HG03159 (cell line): ENCODE data around the gene FBXO41.

Experiments used
- ATAC-seq: cut with Tn5 transposase; IDR thresholded peaks from one replicate; pipeline ENCODE4 v1.9.1; 2021; ENCODE audit warnings: mild to moderate bottlenecking, moderate library complexity; ENCODE audit not compliant: unreplicated experiment

Gene FBXO41, protein sequence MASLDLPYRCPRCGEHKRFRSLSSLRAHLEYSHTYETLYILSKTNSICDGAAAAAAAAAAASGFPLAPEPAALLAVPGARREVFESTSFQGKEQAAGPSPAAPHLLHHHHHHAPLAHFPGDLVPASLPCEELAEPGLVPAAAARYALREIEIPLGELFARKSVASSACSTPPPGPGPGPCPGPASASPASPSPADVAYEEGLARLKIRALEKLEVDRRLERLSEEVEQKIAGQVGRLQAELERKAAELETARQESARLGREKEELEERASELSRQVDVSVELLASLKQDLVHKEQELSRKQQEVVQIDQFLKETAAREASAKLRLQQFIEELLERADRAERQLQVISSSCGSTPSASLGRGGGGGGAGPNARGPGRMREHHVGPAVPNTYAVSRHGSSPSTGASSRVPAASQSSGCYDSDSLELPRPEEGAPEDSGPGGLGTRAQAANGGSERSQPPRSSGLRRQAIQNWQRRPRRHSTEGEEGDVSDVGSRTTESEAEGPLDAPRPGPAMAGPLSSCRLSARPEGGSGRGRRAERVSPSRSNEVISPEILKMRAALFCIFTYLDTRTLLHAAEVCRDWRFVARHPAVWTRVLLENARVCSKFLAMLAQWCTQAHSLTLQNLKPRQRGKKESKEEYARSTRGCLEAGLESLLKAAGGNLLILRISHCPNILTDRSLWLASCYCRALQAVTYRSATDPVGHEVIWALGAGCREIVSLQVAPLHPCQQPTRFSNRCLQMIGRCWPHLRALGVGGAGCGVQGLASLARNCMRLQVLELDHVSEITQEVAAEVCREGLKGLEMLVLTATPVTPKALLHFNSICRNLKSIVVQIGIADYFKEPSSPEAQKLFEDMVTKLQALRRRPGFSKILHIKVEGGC

GRCh38 chr2:73284296-73285158 is at the start of gene FBXO41:
FBXO41 (minus strand) TSS chr2:73284478; CDS start chr2:73269630, 14,848 bp downstream.
- ATAC-seq: peak; percentile 65

DNA sequence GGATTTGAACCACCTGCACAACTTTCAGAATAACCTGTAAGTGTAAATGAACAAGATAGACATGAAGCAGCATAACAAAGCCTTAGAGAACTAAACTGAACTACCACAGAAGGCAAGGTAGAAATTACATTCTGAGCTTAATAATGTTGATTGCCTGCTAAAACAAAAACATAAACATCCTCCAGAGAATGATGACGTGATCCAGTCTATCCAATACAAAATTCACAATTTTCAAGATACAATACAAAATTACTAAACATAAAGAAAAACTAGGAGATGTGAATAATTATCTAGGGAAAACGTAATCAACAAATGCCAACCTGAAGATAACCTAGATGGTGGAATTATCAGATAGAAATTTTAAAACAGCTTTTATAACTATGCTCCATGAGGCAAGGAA is 49.8 kb upstream of the FBXO41 start:
- no peak for ATAC-seq

- no peak for ATAC-seq
Measured at GRCh38 chr2:73333564-73333963, 49.3 kb upstream of the FBXO41 start.

- ATAC-seq: no peak
Measured at GRCh38 chr2:73324126-73324725, 39.9 kb upstream of the FBXO41 start.

GRCh38 chr2:73323551-73323950 is 39.3 kb upstream of the FBXO41 start:
- ATAC-seq: no peak

DNA sequence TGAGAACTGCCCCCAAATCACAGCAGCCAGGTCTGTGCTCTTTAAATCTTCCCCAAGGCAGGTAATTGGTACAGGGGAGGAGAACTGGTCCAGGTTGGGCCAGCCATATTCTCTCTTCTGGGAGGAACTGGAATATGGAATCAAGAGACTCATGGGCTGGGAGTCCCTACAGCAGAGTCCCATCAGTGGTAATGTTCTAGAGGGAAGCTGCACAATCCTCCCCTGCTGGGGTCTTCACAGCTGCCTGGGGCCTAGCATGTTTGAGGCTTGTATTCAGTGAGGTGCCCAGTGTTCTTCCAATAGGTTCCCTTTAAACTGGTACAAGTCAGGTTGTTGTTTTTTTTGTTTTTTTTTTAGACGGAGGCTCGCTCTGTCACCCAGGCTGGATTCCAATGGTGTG is 30.2 kb upstream of the FBXO41 start:
- no peak for ATAC-seq

DNA sequence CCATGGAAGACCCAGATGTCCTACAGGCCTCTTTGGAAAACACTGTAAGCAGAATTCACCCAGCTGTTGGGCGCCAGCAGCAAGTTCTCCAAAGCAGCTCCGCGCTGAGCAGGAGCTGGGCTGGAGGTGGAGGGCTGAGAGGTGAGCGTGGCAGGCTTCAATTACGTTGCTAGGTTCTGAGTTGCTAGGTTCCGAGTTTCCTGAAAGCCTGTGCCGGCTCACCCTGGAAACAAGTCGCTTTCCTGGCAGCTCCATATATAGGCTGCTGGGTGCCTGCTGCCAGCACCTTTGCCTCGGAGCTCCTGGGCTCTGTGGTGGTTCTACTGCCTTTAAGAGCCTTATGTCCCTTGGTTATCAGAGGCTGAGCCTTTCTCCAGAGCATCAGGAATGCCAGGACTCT is 23.4 kb upstream of the FBXO41 start:
- ATAC-seq: no peak

- no peak for ATAC-seq
Measured at GRCh38 chr2:73301636-73302035, 17.4 kb upstream of the FBXO41 start.

- no peak for ATAC-seq
Measured at GRCh38 chr2:73300926-73301325, 16.6 kb upstream of the FBXO41 start.

DNA sequence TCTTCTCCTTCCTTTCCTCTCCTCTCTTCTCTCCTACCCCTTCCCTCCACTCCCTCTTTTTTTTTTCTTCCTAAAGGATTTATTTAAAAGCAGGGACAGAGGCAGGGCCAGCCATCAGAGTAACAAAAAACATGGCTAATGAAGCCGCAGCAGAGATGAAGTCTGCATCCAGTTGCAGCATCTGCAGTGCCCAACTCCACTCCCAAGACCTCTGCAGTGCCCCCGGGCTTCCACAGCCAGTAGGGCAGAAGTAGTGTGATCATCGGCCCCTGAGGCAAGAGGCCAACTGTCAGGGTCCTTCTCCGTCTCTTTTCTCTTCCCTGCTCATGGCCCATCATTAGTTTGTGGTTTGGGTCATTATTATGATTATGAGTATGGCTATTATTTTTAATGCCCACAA is 13.3 kb upstream of the FBXO41 start:
- ATAC-seq: no peak

GRCh38 chr2:73297151-73297559 is 12.9 kb upstream of the FBXO41 start:
- ATAC-seq: no peak

DNA sequence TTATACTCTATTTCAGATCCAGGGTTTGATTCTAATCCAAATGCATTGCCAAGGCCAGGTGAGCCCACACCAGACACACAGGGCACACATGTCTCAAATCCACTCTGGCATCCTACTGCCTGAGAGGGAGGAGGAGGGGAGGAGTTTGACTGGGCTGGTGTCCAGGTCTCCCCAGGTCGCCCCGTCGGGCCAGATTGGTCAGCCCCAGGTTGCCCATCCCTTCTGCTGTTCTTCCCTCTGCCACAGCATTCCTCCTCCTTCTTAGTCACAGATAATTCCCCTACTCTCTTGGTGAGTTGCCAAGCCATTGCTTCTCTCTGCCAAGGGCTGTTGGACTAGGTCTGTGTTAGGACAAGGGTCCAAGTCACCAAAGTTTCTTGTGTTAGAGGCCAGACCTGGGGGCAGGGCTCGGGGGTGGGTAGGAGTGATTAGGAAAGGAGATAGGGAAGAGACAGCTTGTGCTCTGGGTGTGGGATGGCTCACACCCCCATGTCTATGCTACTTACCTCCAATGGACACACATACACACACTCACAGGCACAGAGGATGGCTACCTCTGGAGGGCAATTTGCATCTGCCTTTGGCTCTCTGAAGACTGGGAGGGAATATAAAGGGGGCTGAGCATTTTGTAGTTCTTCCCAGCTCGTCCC is 11.6 kb upstream of the FBXO41 start:
- no peak for ATAC-seq

DNA sequence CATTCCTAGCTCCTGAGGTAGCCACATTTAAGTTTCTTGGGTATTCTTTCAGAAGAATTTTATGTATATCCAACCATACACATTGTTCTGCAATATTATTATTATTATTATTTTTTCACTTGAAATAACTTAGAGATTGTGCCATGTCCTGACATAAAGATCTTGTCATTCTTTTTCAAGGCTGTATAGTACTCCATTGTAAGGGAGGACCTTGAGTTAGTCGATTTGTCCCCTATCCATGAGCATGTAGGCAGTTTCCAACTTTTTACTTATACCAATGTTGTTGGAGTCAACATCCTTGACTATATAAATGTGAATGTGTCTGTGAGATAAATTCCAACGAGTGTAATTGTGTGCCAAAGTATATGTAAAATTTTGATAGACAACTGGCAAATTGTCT is 10.0 kb upstream of the FBXO41 start:
- no peak for ATAC-seq

DNA sequence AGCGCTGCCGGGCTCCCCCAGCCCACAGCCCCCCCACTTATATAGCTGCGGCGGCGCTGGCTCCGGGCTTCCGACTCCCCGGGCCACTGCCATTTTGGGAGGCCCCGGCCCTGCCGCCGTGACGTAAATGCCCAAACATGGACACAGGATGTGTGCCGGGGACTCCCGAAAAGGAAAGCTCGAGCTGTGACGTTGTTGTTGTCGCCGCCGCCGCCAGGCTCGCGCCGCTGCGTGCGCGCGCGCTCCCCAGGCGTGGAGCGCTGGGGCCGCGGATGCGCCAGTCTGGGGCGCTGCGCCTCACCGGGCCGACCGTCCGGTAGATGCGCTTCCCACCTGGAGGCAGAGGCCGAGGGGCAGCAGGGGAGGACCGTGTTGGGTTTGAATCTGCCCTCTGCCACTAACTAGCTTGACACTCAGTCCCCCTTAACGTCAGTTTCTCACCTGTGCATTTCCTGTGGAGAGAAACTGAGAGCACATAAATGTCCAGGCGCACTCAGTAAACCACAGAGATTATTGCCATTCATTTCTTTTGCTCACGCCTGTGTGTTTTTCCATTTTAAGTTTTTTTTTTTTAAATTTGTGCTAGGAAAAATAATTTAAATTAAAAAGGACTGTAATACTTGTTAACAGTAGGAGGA is 9.4 kb upstream of the FBXO41 start, which contains the start of gene EGR4:
Gene EGR4, minus strand, starts transcription at position 15 of the 638 bp plus-strand sequence. CDS start 231 bp downstream, outside the sequence.
- peak; percentile 87 for ATAC-seq

- ATAC-seq: no peak
Measured at GRCh38 chr2:73292906-73293533, 8.7 kb upstream of the FBXO41 start.

- no peak for ATAC-seq
Measured at GRCh38 chr2:73292316-73292905, 8.1 kb upstream of the FBXO41 start.

GRCh38 chr2:73291461-73292315 is 7.4 kb upstream of the FBXO41 start:
- ATAC-seq: no peak

DNA sequence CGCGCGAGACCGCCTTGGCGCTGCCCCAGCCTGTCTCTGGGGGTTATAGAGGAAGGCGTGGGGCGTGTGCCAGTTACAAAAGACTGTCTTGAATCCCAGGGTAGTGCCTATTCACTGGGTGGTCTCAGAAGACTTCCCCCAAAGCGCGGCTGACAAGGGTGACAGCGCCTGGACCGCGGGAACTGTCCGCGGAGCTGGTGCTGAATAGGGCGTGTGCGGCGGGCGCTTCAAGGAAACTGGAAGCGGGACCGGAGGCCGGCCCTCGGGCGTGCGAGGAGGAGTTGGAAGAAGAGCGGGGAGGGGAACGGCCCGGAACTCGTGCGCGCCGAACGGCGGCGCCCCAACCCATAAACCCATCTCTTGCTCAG is 6.8 kb upstream of the FBXO41 start:
- ATAC-seq: no peak
